H1 (cell line): ENCODE data around the gene CFAP61. TPM values are rescaled to one million over a fixed set of nuclear protein-coding genes. Genes with fewer than 3 reads are reported as not detected.

Experiments used
- BRCA1 ChIP-seq: IDR thresholded peaks from 2 replicates; pipeline ENCODE4 v1.6.1; 2012; ENCODE audit warnings: low read depth, low read length, improper control_type of control experiment
- CTBP2 ChIP-seq: IDR thresholded peaks from 2 replicates; pipeline ENCODE4 v1.7.0; 2011; ENCODE audit warnings: borderline replicate concordance, mild to moderate bottlenecking, moderate library complexity, mixed read lengths, low read length; ENCODE audit not compliant: insufficient read depth, insufficient read length
- EP300 ChIP-seq, 2 experiments: IDR thresholded peaks; 1 replicate in 1 of 2; 2 replicates in 1 of 2; pipeline ENCODE4 v1.6.1; 2011 to 2012; ENCODE audit warnings: low read depth in 2 of 2, low read length in 2 of 2, mild to moderate bottlenecking in 2 of 2, borderline replicate concordance in 1 of 2, inconsistent platforms in 1 of 2, moderate library complexity in 1 of 2
- KDM1A ChIP-seq: fragments of 200-600, 300-600 bp; sonication (generic); IDR thresholded peaks from 2 replicates; pipeline ENCODE4 v1.7.1; 2016; ENCODE audit warnings: mild to moderate bottlenecking, low read length, borderline replicate concordance
- NANOG ChIP-seq: IDR thresholded peaks from 2 replicates; pipeline ENCODE4 v1.6.1; 2011; ENCODE audit warnings: low read length, low read depth, mild to moderate bottlenecking, inconsistent platforms; ENCODE audit not compliant: insufficient read depth, poor library complexity, severe bottlenecking
- POLR2A ChIP-seq, 2 experiments: IDR thresholded peaks; 1 replicate in 1 of 2; 2 replicates in 1 of 2; pipeline ENCODE4 v1.6.1; 2011; ENCODE audit warnings: low read depth in 2 of 2, low read length in 2 of 2, mild to moderate bottlenecking in 2 of 2; ENCODE audit errors: control extremely low read depth in 1 of 2
- RBBP5 ChIP-seq: IDR thresholded peaks from 2 replicates; pipeline ENCODE4 v1.7.1; 2012; ENCODE audit warnings: low read depth, mild to moderate bottlenecking, inconsistent platforms, low read length, moderate library complexity, borderline replicate concordance
- polyA plus RNA-seq, 7 experiments: library from polyadenylated mRNA; depleted of rRNA in 3 of 7; stranded (reverse) in 5 of 7; unstranded in 2 of 7; fragments of >200 nt in 5 of 7; fragments of 200-250 nt in 2 of 7; gene quantifications; 1 replicate in 5 of 7; 2 replicates in 1 of 7; 4 replicates in 1 of 7; pipeline versions ENCODE4 v1.2.1 to v1.2.3, GENCODE V29; 2011 to 2013; ENCODE audit warnings: missing spikeins in 2 of 7, mixed read lengths in 2 of 7
- total RNA-seq: library from RNA; stranded (reverse); fragmentation: NEBNext Ultra II Directional; extraction: Animal tissue kit (Norgen Biotek cat#: 25700); gene quantifications from 2 replicates; pipeline ENCODE4 v1.2.1, GENCODE V29; 2021
- TF ChIP-seq, protein P1 (sequence below): IDR thresholded peaks from 2 replicates; pipeline ENCODE4 v1.6.1; 2012; ENCODE audit warnings: inconsistent platforms

Gene CFAP61
- total and polyA plus RNA-seq, 2 of the 8 experiments (the other 6 are each of a cell fraction or from before 2014, with no cell fraction given) = 0.29 to 0.61 TPM

DNA sequence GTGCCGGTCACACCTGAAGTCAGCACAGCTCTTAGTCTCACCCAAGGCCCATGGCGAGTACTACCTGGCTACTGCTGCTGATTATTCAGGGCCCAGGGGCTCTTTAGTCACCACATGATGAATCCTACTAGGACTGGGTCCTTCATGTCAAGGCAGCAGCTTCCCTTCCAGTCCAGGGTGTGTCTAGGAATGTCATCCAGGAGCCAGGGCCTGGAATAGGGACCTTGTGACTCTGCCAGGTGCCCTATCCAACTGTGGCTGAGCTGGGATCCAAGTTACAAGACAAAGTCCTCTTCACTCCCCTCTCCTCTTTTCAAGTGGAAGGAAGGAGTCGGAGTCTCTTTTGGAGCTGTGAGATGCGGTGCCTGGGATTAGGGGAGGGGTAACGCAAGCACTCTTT lies 85.5 kb downstream of the CFAP61 start (continued):
- TF ChIP-seq EP300 (IDR thresholded peaks at IDR 0.05; ENCODE audit: borderline replicate concordance in 1 of 2, low read depth in 2 of 2, low read length in 2 of 2) (no peak), BRCA1 (no peak), POLR2A (IDR thresholded peaks at IDR 0.05; ENCODE audit: control extremely low read depth in 1 of 2, low read depth in 2 of 2, low read length in 2 of 2) (no peak), RBBP5 (no peak), CTBP2 (no peak), NANOG (no peak), KDM1A (no peak)
- TF ChIP-seq, protein P1, sequence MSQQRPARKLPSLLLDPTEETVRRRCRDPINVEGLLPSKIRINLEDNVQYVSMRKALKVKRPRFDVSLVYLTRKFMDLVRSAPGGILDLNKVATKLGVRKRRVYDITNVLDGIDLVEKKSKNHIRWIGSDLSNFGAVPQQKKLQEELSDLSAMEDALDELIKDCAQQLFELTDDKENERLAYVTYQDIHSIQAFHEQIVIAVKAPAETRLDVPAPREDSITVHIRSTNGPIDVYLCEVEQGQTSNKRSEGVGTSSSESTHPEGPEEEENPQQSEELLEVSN = no peak
- TF ChIP-seq, all 59 proteins: peak for 0
